C4-2B (cell line): ENCODE results near the gene LRRN4.

ENCODE experiments used
- CTCF ChIP-seq: fragments of 450-650 bp; conservative IDR thresholded peaks from 2 replicates; pipeline ENCODE4 v1.5.1; 2017; ENCODE audit warnings: mild to moderate bottlenecking
- ZFX ChIP-seq: fragments of 450-650 bp; IDR thresholded peaks from 2 replicates; pipeline ENCODE4 v1.6.1; 2017

- TF ChIP-seq CTCF: no peak
- no peak for TF ChIP-seq ZFX
These were observed 27.4 kb upstream of the LRRN4 start for GRCh38 chr20:6081236-6081635.
